Measurements from ENCODE around the gene IFNG.

IFNG gene

GRCh38 chr12:68111995-68112394, 47.5 kb downstream of the IFNG start:
- no peak overlapping the region for H3K27ac Mint-ChIP-seq
- no peaks in the 10 kb centered on the region for H3K36me3 Mint-ChIP-seq (ENCODE audit: low read depth)
- no peak overlapping the region for H3K4me3 Mint-ChIP-seq
- no peaks in the 10 kb centered on the region for H3K27me3 Mint-ChIP-seq (ENCODE audit: low read depth, poor library complexity)
- DNase-seq, result no peak
- peaks cover 5% of the 10 kb centered on the region for H3K4me1 Mint-ChIP-seq
- no peaks in the 10 kb centered on the region for H3K9me3 Mint-ChIP-seq
- TF ChIP-seq CTCF (IDR thresholded peaks at IDR 0.05), result no peak

GRCh38 chr12:68109444-68110217, 49.9 kb downstream of the IFNG start:
- H3K9me3 Mint-ChIP-seq, result no peaks in the 10 kb centered on the region
- TF ChIP-seq CTCF (IDR thresholded peaks at IDR 0.05), result no peak
- H3K36me3 Mint-ChIP-seq (ENCODE audit: low read depth), result no peaks in the 10 kb centered on the region
- no peak for DNase-seq
- no peaks in the 10 kb centered on the region for H3K4me1 Mint-ChIP-seq
- H3K4me3 Mint-ChIP-seq, result no peak overlapping the region
- no peaks in the 10 kb centered on the region for H3K27me3 Mint-ChIP-seq (ENCODE audit: low read depth, poor library complexity)
- no peak overlapping the region for H3K27ac Mint-ChIP-seq

- TF ChIP-seq CTCF (IDR thresholded peaks at IDR 0.05), result no peak
- DNase-seq, result no peak
- Mint-ChIP-seq H3K36me3 (ENCODE audit: low read depth) (no peaks in the 10 kb centered on the region), H3K9me3 (no peaks in the 10 kb centered on the region), H3K4me3 (no peak overlapping the region), H3K27me3 (ENCODE audit: low read depth, poor library complexity) (no peaks in the 10 kb centered on the region), H3K4me1 (no peaks in the 10 kb centered on the region), H3K27ac (no peak overlapping the region)
Observed at GRCh38 chr12:68109001-68109400, 50.5 kb downstream of the IFNG start.

- Mint-ChIP-seq H3K4me1 (peaks cover 13% of the 10 kb centered on the region), H3K9me3 (no peaks in the 10 kb centered on the region), H3K27me3 (ENCODE audit: low read depth, poor library complexity) (no peaks in the 10 kb centered on the region), H3K27ac (no peak overlapping the region), H3K4me3 (no peak overlapping the region), H3K36me3 (ENCODE audit: low read depth) (no peaks in the 10 kb centered on the region)
- no peak for DNase-seq
- no peak for TF ChIP-seq CTCF (IDR thresholded peaks at IDR 0.05)
Observed at GRCh38 chr12:68106660-68107059, 52.9 kb downstream of the IFNG start.

GRCh38 chr12:68106160-68106559, 53.4 kb downstream of the IFNG start:
- H3K9me3 Mint-ChIP-seq, result no peaks in the 10 kb centered on the region
- H3K4me3 Mint-ChIP-seq, result no peak overlapping the region
- no peaks in the 10 kb centered on the region for H3K27me3 Mint-ChIP-seq (ENCODE audit: low read depth, poor library complexity)
- no peak for TF ChIP-seq CTCF (IDR thresholded peaks at IDR 0.05)
- H3K36me3 Mint-ChIP-seq (ENCODE audit: low read depth), result no peaks in the 10 kb centered on the region
- DNase-seq, result no peak
- no peak overlapping the region for H3K27ac Mint-ChIP-seq
- H3K4me1 Mint-ChIP-seq, result peaks cover 18% of the 10 kb centered on the region
